Iris pigment epithelial cell (primary cell): ENCODE data around the gene CAMK1D.

Experiments used
- DNase-seq: peaks from one replicate; pipeline ENCODE4 v3.0.0-alpha.2; 2011; ENCODE audit warnings: low read depth

Gene CAMK1D

GRCh38 chr10:12768156-12769100, 419.1 kb downstream of the CAMK1D start:
- peak; percentile 9 for DNase-seq

GRCh38 chr10:12769323-12770044, 420.1 kb downstream of the CAMK1D start:
- no peak for DNase-seq

GRCh38 chr10:12771981-12772760, 422.8 kb downstream of the CAMK1D start:
- DNase-seq, result no peak

- no peak for DNase-seq
Measured at GRCh38 chr10:12772797-12773587, 423.6 kb downstream of the CAMK1D start.

- DNase-seq, result no peak
Measured at GRCh38 chr10:12774204-12774894, 425.0 kb downstream of the CAMK1D start.

GRCh38 chr10:12777840-12778585, 428.7 kb downstream of the CAMK1D start:
- DNase-seq, result no peak

- DNase-seq, result no peak
Measured at GRCh38 chr10:12780634-12781601, 431.6 kb downstream of the CAMK1D start.

- no peak for DNase-seq
Measured at GRCh38 chr10:12781976-12782375, 432.6 kb downstream of the CAMK1D start.

GRCh38 chr10:12782537-12782936, 433.2 kb downstream of the CAMK1D start:
- peak; percentile 7 for DNase-seq

GRCh38 chr10:12783293-12783692, 433.9 kb downstream of the CAMK1D start:
- no peak for DNase-seq

- DNase-seq, result no peak
Measured at GRCh38 chr10:12784646-12785045, 435.3 kb downstream of the CAMK1D start.

GRCh38 chr10:12785415-12785831, 436.1 kb downstream of the CAMK1D start:
- no peak for DNase-seq

- DNase-seq, result no peak
Measured at GRCh38 chr10:12787297-12787696, 437.9 kb downstream of the CAMK1D start.

- no peak for DNase-seq
Measured at GRCh38 chr10:12788277-12788676, 438.9 kb downstream of the CAMK1D start.

- no peak for DNase-seq
Measured at GRCh38 chr10:12790270-12790669, 440.9 kb downstream of the CAMK1D start.

GRCh38 chr10:12791728-12792127, 442.4 kb downstream of the CAMK1D start:
- DNase-seq, result no peak

GRCh38 chr10:12792889-12793556, 443.7 kb downstream of the CAMK1D start:
- no peak for DNase-seq
